ENCODE data around the gene CDK13. TPM values are rescaled to one million over a fixed set of nuclear protein-coding genes. Genes with fewer than 3 reads are reported as not detected.

Gene CDK13
- total RNA-seq, 1 donor from 2014 or later: 161 TPM

DNA sequence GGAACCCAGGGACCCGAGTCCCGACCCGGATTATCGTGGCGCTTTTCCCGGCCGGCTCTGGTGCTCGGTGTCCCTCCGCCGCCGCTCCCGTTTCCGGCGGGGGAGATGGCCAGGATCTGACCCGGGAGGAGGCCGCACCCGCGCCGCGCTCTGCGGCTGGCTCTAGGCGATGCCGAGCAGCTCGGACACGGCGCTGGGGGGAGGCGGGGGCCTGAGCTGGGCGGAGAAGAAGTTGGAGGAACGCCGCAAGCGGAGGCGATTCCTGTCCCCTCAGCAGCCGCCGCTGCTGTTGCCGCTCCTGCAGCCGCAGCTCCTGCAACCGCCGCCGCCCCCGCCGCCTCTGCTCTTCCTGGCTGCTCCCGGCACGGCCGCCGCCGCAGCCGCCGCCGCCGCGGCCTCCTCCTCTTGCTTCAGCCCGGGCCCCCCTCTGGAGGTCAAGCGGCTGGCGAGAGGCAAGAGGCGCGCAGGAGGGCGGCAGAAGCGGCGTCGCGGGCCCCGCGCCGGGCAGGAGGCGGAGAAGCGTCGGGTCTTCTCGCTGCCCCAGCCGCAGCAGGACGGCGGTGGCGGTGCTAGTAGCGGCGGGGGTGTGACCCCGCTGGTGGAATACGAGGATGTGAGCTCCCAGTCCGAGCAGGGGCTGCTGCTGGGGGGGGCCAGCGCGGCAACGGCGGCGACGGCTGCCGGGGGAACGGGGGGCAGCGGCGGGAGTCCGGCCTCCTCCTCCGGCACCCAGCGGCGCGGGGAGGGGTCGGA is 593 bp downstream of the CDK13 start:
- peak; percentile 60 for DNase-seq

DNA sequence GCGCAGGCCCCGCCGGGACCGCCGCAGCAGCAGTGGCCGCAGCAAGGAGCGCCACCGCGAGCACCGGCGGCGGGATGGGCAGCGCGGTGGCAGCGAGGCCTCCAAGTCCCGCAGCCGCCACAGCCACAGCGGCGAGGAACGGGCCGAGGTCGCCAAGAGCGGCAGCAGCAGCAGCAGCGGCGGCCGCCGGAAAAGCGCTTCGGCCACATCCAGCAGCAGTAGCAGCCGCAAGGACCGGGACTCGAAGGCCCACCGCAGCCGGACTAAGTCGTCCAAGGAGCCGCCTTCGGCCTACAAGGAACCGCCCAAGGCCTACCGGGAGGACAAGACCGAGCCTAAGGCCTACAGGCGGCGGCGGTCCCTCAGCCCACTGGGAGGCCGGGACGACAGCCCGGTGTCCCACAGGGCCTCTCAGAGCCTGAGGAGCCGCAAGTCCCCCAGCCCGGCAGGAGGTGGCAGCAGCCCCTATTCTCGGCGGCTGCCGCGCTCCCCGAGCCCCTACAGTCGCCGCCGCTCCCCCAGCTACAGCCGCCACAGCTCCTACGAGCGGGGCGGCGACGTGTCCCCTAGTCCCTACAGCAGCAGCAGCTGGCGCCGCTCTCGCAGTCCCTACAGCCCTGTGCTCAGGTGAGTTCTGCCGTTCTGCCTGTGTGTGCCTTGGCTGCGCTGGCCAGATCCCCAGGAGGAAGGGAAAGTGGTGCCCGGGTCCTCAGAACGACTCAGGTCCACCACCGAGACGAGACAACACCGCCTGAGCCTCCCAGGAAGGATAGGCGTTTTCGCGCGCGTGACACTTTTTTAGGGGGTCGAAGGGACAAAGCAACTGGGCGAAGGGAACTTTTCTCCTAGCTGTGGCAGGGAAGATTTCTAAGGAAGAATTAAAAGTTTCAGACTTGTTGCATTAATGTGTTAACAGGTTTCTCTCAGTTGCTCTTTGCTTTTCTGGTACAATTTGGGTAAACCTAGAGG is 1.5 kb downstream of the CDK13 start:
- DNase-seq: peak; percentile 52

DNA sequence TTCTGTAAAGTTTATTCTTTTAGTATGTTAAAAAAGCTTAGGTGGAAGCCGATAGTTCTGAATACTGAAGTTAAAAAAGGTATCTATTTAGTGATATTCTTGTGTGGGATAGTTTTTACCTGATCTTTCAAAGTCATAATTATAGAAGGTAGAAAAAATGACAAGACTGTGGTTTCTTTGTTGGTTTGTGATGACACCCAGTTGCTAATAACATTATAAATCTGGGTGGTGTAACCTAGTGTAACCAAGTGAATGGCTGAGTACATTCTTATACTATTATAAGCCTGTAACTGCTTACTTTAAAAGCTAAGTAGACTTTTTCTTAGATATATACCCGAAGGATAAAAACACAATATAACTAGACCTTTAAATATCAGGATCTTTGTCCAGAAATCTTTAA is 2.3 kb downstream of the CDK13 start:
- DNase-seq: no peak

GRCh38 chr7:39952803-39953202 is 2.7 kb downstream of the CDK13 start:
- no peak for DNase-seq

DNA sequence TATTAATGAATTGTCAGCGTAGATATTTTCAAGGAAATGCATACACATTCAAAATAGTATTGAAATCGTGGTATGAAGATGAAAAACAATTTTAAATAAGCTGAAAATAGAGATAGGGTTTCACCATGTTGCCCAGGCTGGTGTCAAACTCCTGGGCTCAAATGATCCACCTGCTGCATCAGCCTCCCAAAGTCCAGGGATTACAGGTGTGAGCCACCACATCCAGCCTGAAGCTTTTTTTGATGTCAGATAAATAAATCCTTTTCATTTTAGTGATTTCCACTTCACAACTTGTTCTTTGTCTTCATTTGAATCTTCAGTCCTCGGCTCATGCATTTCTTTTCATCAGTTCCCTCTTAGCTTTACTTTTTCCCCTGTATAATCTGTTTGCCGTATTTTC is 4.6 kb downstream of the CDK13 start:
- no peak for DNase-seq

DNA sequence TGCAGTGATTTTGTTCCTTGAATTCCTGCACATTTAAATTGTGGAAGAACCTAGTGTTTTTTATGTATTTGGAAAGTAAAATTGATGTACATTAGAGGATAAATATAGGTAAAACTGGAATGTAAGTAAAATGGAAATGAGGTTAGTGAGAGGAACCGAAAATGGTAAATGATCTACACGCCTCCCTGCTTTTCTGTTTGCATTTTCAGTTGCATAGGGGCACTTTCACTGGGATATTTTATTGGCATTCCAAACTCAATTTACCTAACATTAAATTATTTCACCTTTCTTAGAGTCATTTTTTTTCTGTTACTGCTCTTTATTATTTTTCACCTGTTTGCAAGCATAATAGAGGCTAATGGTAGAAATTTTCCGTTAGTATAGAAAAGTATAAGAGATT is 8.0 kb downstream of the CDK13 start:
- DNase-seq: no peak

GRCh38 chr7:39967406-39968161 is 17.5 kb downstream of the CDK13 start:
- no peak for DNase-seq

DNA sequence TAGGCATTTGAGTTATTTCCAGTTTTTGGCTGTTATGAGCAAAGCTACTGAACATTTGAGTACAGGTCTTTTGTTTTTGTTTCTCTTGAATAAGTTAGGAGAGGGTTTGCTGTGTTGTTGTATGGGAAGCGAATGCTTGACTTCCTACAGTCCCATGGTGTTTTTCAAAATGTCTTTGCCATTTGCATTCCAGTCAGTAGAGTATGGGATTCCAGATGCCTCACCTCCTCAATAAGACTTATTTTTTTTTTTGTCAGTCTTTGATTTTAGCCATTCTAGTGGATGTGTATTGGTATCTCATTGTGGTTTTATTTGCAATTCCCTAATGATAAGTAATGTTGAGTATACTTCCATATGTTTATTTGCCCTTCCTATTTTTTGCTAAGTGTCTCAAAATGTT is 19.4 kb downstream of the CDK13 start:
- no peak for DNase-seq

GRCh38 chr7:39971924-39972323 is 21.9 kb downstream of the CDK13 start:
- DNase-seq: no peak

GRCh38 chr7:39973801-39974200 is 23.7 kb downstream of the CDK13 start:
- DNase-seq: no peak

- no peak for DNase-seq
Measured at GRCh38 chr7:39978230-39978934, 28.3 kb downstream of the CDK13 start.

DNA sequence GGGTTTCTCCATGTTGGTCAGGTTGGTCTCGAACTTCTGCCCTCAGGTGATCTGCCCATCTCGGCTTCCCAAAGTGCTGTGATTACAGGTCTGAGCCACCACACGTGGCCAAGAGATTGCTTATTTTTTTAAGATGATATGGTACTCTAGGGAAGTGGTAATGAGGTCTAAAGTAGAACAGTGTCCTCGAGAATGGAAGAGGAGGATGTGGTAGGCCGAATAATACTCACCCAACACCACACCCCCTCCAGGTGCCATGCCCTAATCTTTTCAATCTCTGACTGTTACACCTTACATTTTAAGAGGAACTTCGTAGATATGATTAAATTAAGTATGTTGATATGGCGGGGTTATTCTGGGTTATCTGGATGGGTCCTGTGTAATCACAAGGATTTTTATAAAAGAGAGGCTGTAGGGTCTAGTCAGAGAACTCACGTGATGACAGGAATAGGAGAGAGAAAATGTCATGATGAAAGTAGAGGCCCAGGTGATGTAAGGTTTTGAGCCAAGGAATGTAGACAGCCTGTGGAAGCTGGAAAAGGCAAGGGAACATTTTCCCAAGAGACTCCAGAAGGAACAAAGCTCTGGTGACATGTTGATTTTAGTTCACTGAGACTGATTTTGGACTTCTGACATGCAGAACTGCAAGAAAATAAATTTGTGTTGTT is 29.5 kb downstream of the CDK13 start:
- DNase-seq: no peak

GRCh38 chr7:39985398-39985918 is 35.4 kb downstream of the CDK13 start:
- DNase-seq: no peak

- peak; percentile 7 for DNase-seq
Measured at GRCh38 chr7:39987641-39988347, 37.7 kb downstream of the CDK13 start.

DNA sequence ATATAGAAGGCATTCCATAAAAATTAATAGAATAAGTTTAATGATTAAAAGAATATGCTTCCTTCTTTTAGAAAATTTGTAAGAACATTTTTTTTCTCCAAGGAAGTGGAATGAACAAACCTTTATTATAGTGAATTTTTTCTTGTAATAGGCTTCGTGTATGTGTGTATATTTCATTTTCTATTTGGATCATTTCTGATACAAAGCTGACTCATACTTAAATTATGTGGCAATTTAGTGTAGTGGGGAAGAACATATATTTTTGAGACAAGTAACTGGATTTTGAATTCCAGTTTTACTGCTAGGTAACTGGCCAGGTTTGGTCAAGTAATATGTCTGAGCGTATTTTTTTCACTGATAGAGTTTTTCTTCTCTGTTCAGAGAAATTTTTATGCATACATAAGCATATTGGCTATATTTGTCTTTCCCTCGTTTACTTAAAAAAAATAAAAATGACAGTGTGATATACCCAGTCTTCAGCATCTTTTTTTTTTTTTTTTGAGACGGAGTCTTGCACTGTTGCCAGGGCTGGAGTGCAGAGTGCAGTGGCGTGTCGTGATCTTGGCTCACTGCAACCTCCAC is 50.8 kb downstream of the CDK13 start:
- DNase-seq: no peak

DNA sequence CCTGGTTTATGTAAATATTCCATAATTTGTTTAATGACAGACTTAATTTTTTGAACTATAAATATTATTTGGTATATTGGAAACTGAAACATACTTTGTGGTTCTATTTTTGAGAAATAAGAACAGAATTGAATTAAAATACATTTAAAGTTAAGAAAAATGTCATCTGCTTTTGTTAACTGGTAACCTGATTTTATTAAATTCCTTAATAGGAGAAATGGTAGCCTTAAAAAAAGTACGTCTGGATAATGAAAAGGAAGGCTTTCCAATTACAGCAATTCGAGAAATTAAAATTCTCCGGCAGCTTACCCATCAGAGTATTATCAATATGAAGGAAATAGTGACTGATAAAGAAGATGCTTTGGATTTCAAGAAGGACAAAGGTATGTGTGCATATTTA is 51.6 kb downstream of the CDK13 start:
- DNase-seq: no peak

DNA sequence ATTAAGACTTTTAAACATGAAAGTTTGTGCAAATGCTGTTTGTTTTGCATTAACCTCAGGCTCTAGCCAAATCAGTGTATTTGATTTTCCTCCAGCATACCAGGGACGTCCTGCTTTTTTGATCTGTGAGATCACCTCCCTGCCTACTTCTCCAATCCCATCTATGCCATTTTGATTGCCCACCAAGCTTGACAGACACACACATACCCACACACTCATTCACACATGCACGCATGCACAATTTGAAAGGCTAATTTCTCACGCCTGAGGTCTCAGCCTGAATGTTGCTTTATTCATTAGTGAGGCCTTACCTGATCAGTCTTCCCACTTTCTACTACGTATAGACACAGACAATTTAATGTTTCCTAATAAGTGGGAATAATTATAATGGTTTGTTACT is 53.5 kb downstream of the CDK13 start:
- no peak for DNase-seq

GRCh38 chr7:40008223-40008815 is 58.3 kb downstream of the CDK13 start:
- DNase-seq: no peak

GRCh38 chr7:40009301-40009700 is 59.2 kb downstream of the CDK13 start:
- DNase-seq: no peak

DNA sequence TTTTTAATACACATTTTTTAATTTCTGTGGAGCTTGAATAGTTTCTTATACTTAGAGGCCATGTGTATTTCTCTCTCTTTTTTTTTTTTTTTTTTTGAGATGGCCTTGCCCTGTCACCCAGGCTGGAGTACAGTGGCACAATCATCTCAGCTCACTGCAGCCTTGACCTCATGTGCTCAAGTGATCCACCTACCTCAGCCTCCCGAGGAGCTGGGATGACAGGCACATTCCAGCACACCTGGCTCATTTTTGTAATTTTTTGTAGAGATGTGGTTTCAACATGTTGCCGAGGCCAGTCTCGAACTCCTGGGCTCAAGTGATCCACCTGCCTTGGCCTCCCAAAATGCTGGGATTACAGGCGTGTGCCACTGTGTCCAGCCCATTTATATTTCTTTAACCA is 64.3 kb downstream of the CDK13 start:
- DNase-seq: no peak

Data from occipital lobe (tissue), 2 donors.